Measurements from ENCODE around the gene IL1R2.

The IL1R2 gene

GRCh38 chr2:101967826-101968513, 23.8 kb upstream of the IL1R2 start:
- Histone ChIP-seq H3K27ac (ENCODE audit: extremely low read depth, low read depth, low read length) (no peak overlapping the region), H3K4me1 (ENCODE audit: control insufficient read depth, insufficient read depth, low read length) (no peaks in the 10 kb centered on the region), H3K36me3 (ENCODE audit: control insufficient read depth in 2 of 2, insufficient read depth in 1 of 2, low read length in 2 of 2) (no peaks in the 10 kb centered on the region), H3K4me3 (ENCODE audit: low read depth, low read length) (no peak overlapping the region), H3K9me3 (ENCODE audit: control insufficient read depth, insufficient read depth, low read depth, low read length) (no peaks in the 10 kb centered on the region)
- ChIA-PET POLR2A (no interaction called here), CTCF (interaction anchor here (0.7 kb wide), 1 partner anchor 12 kb away, joined by 3 read pairs; no protein-coding TSS in a partner anchor)
- no peak for TF ChIP-seq PRDM4 (tag by site-specific recombination; IDR thresholded peaks at IDR 0.05)
- TF ChIP-seq ZBTB48 (tag by site-specific recombination; IDR thresholded peaks at IDR 0.05), result no peak
- TF ChIP-seq KLF16 (tag by site-specific recombination; IDR thresholded peaks at IDR 0.05), result no peak
- TF ChIP-seq ZNF449 (tag by site-specific recombination; IDR thresholded peaks at IDR 0.05), result no peak
- no peak for TF ChIP-seq ZNF16 (tag by site-specific recombination; IDR thresholded peaks at IDR 0.05; ENCODE audit: low read depth)
- no peak for TF ChIP-seq SCRT1 (tag by site-specific recombination; IDR thresholded peaks at IDR 0.05; ENCODE audit: borderline replicate concordance)
- no peak for TF ChIP-seq ZNF239 (tag by site-specific recombination; IDR thresholded peaks at IDR 0.05)
- TF ChIP-seq ZBTB49 (tag by site-specific recombination; IDR thresholded peaks at IDR 0.05; ENCODE audit: low read depth), result no peak
- TF ChIP-seq, protein P1, sequence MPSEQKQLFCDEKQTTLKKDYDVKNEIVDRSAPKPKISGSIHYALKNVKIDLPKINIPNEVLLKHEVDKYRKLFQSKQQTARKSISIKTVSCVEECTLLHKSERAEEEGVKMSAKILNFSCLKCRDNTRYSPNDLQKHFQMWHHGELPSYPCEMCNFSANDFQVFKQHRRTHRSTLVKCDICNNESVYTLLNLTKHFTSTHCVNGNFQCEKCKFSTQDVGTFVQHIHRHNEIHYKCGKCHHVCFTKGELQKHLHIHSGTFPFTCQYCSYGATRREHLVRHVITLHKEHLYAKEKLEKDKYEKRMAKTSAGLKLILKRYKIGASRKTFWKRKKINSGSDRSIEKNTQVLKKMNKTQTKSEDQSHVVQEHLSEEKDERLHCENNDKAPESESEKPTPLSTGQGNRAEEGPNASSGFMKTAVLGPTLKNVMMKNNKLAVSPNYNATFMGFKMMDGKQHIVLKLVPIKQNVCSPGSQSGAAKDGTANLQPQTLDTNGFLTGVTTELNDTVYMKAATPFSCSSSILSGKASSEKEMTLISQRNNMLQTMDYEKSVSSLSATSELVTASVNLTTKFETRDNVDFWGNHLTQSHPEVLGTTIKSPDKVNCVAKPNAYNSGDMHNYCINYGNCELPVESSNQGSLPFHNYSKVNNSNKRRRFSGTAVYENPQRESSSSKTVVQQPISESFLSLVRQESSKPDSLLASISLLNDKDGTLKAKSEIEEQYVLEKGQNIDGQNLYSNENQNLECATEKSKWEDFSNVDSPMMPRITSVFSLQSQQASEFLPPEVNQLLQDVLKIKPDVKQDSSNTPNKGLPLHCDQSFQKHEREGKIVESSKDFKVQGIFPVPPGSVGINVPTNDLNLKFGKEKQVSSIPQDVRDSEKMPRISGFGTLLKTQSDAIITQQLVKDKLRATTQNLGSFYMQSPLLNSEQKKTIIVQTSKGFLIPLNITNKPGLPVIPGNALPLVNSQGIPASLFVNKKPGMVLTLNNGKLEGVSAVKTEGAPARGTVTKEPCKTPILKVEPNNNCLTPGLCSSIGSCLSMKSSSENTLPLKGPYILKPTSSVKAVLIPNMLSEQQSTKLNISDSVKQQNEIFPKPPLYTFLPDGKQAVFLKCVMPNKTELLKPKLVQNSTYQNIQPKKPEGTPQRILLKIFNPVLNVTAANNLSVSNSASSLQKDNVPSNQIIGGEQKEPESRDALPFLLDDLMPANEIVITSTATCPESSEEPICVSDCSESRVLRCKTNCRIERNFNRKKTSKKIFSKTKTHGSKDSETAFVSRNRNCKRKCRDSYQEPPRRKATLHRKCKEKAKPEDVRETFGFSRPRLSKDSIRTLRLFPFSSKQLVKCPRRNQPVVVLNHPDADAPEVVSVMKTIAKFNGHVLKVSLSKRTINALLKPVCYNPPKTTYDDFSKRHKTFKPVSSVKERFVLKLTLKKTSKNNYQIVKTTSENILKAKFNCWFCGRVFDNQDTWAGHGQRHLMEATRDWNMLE (tag by site-specific recombination; conservative IDR thresholded peaks at IDR 0.05; ENCODE audit: low read depth), result no peak
- TF ChIP-seq, protein P2, sequence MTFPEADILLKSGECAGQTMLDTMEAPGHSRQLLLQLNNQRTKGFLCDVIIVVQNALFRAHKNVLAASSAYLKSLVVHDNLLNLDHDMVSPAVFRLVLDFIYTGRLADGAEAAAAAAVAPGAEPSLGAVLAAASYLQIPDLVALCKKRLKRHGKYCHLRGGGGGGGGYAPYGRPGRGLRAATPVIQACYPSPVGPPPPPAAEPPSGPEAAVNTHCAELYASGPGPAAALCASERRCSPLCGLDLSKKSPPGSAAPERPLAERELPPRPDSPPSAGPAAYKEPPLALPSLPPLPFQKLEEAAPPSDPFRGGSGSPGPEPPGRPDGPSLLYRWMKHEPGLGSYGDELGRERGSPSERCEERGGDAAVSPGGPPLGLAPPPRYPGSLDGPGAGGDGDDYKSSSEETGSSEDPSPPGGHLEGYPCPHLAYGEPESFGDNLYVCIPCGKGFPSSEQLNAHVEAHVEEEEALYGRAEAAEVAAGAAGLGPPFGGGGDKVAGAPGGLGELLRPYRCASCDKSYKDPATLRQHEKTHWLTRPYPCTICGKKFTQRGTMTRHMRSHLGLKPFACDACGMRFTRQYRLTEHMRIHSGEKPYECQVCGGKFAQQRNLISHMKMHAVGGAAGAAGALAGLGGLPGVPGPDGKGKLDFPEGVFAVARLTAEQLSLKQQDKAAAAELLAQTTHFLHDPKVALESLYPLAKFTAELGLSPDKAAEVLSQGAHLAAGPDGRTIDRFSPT (tag by site-specific recombination; IDR thresholded peaks at IDR 0.05), result no peak
- no peak for TF ChIP-seq ZBTB21 (tag by site-specific recombination; IDR thresholded peaks at IDR 0.05)

Measured in HEK293 (cell line).